HG03520 (cell line): Measurements from ENCODE around the gene MEIS1.

Experiments
- ATAC-seq: cut with Tn5 transposase; IDR thresholded peaks from one replicate; pipeline ENCODE4 v1.9.1; 2021; ENCODE audit warnings: mild to moderate bottlenecking, moderate library complexity; ENCODE audit not compliant: unreplicated experiment

The MEIS1 gene

GRCh38 chr2:66531567-66531966, 96.6 kb downstream of the MEIS1 start:
- no peak for ATAC-seq

- ATAC-seq: no peak
These were observed 98.3 kb downstream of the MEIS1 start for GRCh38 chr2:66532972-66533868.

- no peak for ATAC-seq
These were observed 99.5 kb downstream of the MEIS1 start for GRCh38 chr2:66534461-66534860.

GRCh38 chr2:66535574-66536289, 100.8 kb downstream of the MEIS1 start:
- ATAC-seq: no peak

GRCh38 chr2:66536290-66536673, 101.4 kb downstream of the MEIS1 start:
- ATAC-seq: no peak

- ATAC-seq: no peak
These were observed 102.1 kb downstream of the MEIS1 start for GRCh38 chr2:66536997-66537396.

- no peak for ATAC-seq
These were observed 103.4 kb downstream of the MEIS1 start for GRCh38 chr2:66538291-66538690.

- ATAC-seq: no peak
These were observed 104.5 kb downstream of the MEIS1 start for GRCh38 chr2:66539452-66539851.

- no peak for ATAC-seq
These were observed 106.7 kb downstream of the MEIS1 start for GRCh38 chr2:66541646-66542045.

GRCh38 chr2:66543257-66543767, 108.4 kb downstream of the MEIS1 start:
- ATAC-seq: no peak

- ATAC-seq: no peak
These were observed 109.3 kb downstream of the MEIS1 start for GRCh38 chr2:66544258-66544657.

- ATAC-seq: no peak
These were observed 110.3 kb downstream of the MEIS1 start for GRCh38 chr2:66545258-66545657.

- no peak for ATAC-seq
These were observed 112.2 kb downstream of the MEIS1 start for GRCh38 chr2:66547118-66547517.

GRCh38 chr2:66547887-66548286, 113.0 kb downstream of the MEIS1 start:
- ATAC-seq: no peak

- no peak for ATAC-seq
These were observed 113.5 kb downstream of the MEIS1 start for GRCh38 chr2:66548422-66548821.

- no peak for ATAC-seq
These were observed 115.9 kb downstream of the MEIS1 start for GRCh38 chr2:66550826-66551225.

- ATAC-seq: no peak
These were observed 118.4 kb downstream of the MEIS1 start for GRCh38 chr2:66553370-66553769.

GRCh38 chr2:66555091-66555490, 120.2 kb downstream of the MEIS1 start:
- no peak for ATAC-seq

- ATAC-seq: no peak
These were observed 120.8 kb downstream of the MEIS1 start for GRCh38 chr2:66555501-66556324.

- no peak for ATAC-seq
These were observed 124.7 kb downstream of the MEIS1 start for GRCh38 chr2:66559672-66560071.

GRCh38 chr2:66560683-66561082, 125.8 kb downstream of the MEIS1 start:
- ATAC-seq: no peak
